ENCODE measurements around the gene E2F1.

GRCh38 chr20:33711446-33711738 is 25.2 kb upstream of the E2F1 start:
- TF ChIP-seq CTCF (IDR thresholded peaks at IDR 0.05; ENCODE audit: extremely low read depth in 1 of 2, insufficient read depth in 1 of 2, low read depth in 1 of 2, low read length in 2 of 2) (no peak), POLR2AphosphoS5 (IDR thresholded peaks at IDR 0.05; ENCODE audit: insufficient read depth, low read depth, low read length) (no peak), POLR2A (IDR thresholded peaks at IDR 0.05; ENCODE audit: low read depth, low read length) (no peak), EZH2 (IDR thresholded peaks at IDR 0.05; ENCODE audit: borderline replicate concordance, low read depth, low read length, severe bottlenecking) (no peak), FOS (IDR thresholded peaks at IDR 0.05; ENCODE audit: borderline replicate concordance, insufficient read depth, low read length) (no peak), MYC (IDR thresholded peaks at IDR 0.05; ENCODE audit: low read depth, low read length) (no peak), MAX (IDR thresholded peaks at IDR 0.05; ENCODE audit: insufficient read depth, insufficient read length) (no peak), GATA2 (IDR thresholded peaks at IDR 0.05; ENCODE audit: insufficient read depth, insufficient read length, low read depth, low read length) (no peak)
